DND-41 (cell line): ENCODE measurements around the gene RASGRF2.

Experiments
- EZH2 ChIP-seq: IDR thresholded peaks from 3 replicates; pipeline ENCODE4 v1.6.1; 2012; ENCODE audit warnings: borderline replicate concordance, low read depth, mild to moderate bottlenecking, moderate library complexity, low read length, inconsistent platforms; ENCODE audit not compliant: severe bottlenecking
- TF ChIP-seq, protein P1 (sequence below): IDR thresholded peaks from 2 replicates; pipeline ENCODE4 v1.5.1; 2012; ENCODE audit warnings: borderline replicate concordance, low read length, moderate library complexity, mild to moderate bottlenecking; ENCODE audit not compliant: poor library complexity, severe bottlenecking; ENCODE audit errors: extremely low read depth

GRCh38 chr5:81242906-81243436, 282.8 kb downstream of the RASGRF2 start:
- TF ChIP-seq, protein P1, sequence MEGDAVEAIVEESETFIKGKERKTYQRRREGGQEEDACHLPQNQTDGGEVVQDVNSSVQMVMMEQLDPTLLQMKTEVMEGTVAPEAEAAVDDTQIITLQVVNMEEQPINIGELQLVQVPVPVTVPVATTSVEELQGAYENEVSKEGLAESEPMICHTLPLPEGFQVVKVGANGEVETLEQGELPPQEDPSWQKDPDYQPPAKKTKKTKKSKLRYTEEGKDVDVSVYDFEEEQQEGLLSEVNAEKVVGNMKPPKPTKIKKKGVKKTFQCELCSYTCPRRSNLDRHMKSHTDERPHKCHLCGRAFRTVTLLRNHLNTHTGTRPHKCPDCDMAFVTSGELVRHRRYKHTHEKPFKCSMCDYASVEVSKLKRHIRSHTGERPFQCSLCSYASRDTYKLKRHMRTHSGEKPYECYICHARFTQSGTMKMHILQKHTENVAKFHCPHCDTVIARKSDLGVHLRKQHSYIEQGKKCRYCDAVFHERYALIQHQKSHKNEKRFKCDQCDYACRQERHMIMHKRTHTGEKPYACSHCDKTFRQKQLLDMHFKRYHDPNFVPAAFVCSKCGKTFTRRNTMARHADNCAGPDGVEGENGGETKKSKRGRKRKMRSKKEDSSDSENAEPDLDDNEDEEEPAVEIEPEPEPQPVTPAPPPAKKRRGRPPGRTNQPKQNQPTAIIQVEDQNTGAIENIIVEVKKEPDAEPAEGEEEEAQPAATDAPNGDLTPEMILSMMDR: no peak
- no peak for TF ChIP-seq EZH2
